Prostate gland (tissue), 2 donors: ENCODE measurements around the gene FUT8. TPM values are rescaled to one million over a fixed set of nuclear protein-coding genes. Genes with fewer than 3 reads are reported as not detected.

Source experiments
- DNase-seq: peaks from one replicate; pipeline ENCODE4 v3.0.0-alpha.2; 2019; ENCODE audit warnings: low spot score
- H3K27ac ChIP-seq, 2 donors: fragments of 200-600 bp; sonication (generic); 2 replicates each; pipeline ENCODE4 v1.5.1; 2017 to 2019
- H3K27me3 ChIP-seq: fragments of 200-600 bp; sonication (generic); replicated peaks from 2 replicates; pipeline ENCODE4 v1.5.1; 2019; ENCODE audit not compliant: insufficient read depth
- H3K36me3 ChIP-seq, 2 donors: fragments of 200-600 bp; sonication (generic); 1 replicate in 1 of 2; 2 replicates in 1 of 2; pipeline versions ENCODE4 v1.5.1 to v1.8.1; 2017 to 2019
- H3K4me1 ChIP-seq: fragments of 200-600 bp; sonication (generic); replicated peaks from 2 replicates; pipeline ENCODE4 v1.5.1; 2019
- H3K4me3 ChIP-seq, 2 donors: fragments of 200-600 bp; sonication (generic); 2 replicates each; pipeline ENCODE4 v1.5.1; 2017 to 2019
- H3K9me3 ChIP-seq: fragments of 200-600 bp; sonication (generic); 2 replicates; pipeline ENCODE4 v1.5.1; 2017
- CTCF ChIP-seq, 4 experiments: fragments of 200-600 bp in 2 of 4; fragments of 450-650 bp in 2 of 4; sonication (generic) in 2 of 4; IDR thresholded peaks; 1 replicate in 3 of 4; 2 replicates in 1 of 4; pipeline ENCODE4 v1.5.1; 2016 to 2019; ENCODE audit warnings: antibody characterized with exemption in 4 of 4, mild to moderate bottlenecking in 2 of 4, moderate library complexity in 2 of 4
- POLR2A ChIP-seq: fragments of 450-650 bp; IDR thresholded peaks from one replicate; pipeline ENCODE4 v1.6.1; 2016; ENCODE audit warnings: antibody characterized with exemption, mild to moderate bottlenecking
- POLR2AphosphoS5 ChIP-seq: sonication (generic); formaldehyde crosslinking; IDR thresholded peaks from one replicate; pipeline ENCODE4 v1.6.1; 2017; ENCODE audit warnings: antibody characterized with exemption
- WGBS: methylation state at CpG from one replicate; pipeline ENCODE4 v1.1.5; 2018; 5-methylcytosine and 5-hydroxymethylcytosine counted together
- intact Hi-C: fragments of 100-400 bp; cut with DNase I; formaldehyde crosslinking; loops from one replicate; pipeline ENCODE4 v1.14.2; 2022
- total RNA-seq, 2 donors: library from RNA; depleted of rRNA; stranded (reverse); fragments of >200 nt; gene quantifications; one replicate each; pipeline ENCODE4 v1.1.0, GENCODE V29; 2016

The FUT8 gene
- total RNA-seq, 2 donors from 2014 or later: 12.4 to 27.9 TPM

GRCh38 chr14:65387171-65387570 lies 25.4 kb upstream of the FUT8 start:
- H3K27me3 ChIP-seq: no peaks in the 10 kb centered on the region
- 86% methylated on average over 6 of the region's 6 CpGs for WGBS

GRCh38 chr14:65387628-65388027 lies 24.9 kb upstream of the FUT8 start:
- Histone ChIP-seq H3K36me3 (no peaks in the 10 kb centered on the region), H3K27me3 (no peaks in the 10 kb centered on the region), H3K4me1 (no peaks in the 10 kb centered on the region), H3K4me3 (no peak overlapping the region), H3K9me3 (no peaks in the 10 kb centered on the region), H3K27ac (no peak overlapping the region)
- TF ChIP-seq POLR2AphosphoS5: no peak
- TF ChIP-seq CTCF (IDR thresholded peaks at IDR 0.05): no peak
- no peak for TF ChIP-seq POLR2A
- no peak for DNase-seq
- intact Hi-C loops: no loop called here
- WGBS: 95% methylated on average over 1 of the region's 1 CpG

More at GRCh38 chr14:65387171-65387570, 25.4 kb upstream of the FUT8 start:
- no peak for TF ChIP-seq POLR2A
- no peak for TF ChIP-seq POLR2AphosphoS5
- TF ChIP-seq CTCF (IDR thresholded peaks at IDR 0.05): no peak
- intact Hi-C loops: no loop called here
- H3K36me3 ChIP-seq: no peaks in the 10 kb centered on the region
- H3K4me3 ChIP-seq: no peak overlapping the region
- no peaks in the 10 kb centered on the region for H3K4me1 ChIP-seq
- no peaks in the 10 kb centered on the region for H3K9me3 ChIP-seq
- DNase-seq: no peak
- H3K27ac ChIP-seq: no peak overlapping the region

GRCh38 chr14:65392296-65392695 lies 20.2 kb upstream of the FUT8 start:
- no peaks in the 10 kb centered on the region for H3K27me3 ChIP-seq
- no peaks in the 10 kb centered on the region for H3K9me3 ChIP-seq
- 55% methylated on average over 4 of the region's 4 CpGs for WGBS
- intact Hi-C loops: no loop called here
- H3K4me3 ChIP-seq: no peak overlapping the region
- H3K4me1 ChIP-seq: no peaks in the 10 kb centered on the region
- no peak for TF ChIP-seq CTCF (IDR thresholded peaks at IDR 0.05)
- TF ChIP-seq POLR2A: no peak
- no peak for TF ChIP-seq POLR2AphosphoS5
- H3K27ac ChIP-seq: no peak overlapping the region
- no peaks in the 10 kb centered on the region for H3K36me3 ChIP-seq
- no peak for DNase-seq

GRCh38 chr14:65396082-65396910 lies 16.2 kb upstream of the FUT8 start:
- Histone ChIP-seq H3K27ac (no peak overlapping the region), H3K4me3 (no peak overlapping the region), H3K4me1 (no peaks in the 10 kb centered on the region), H3K9me3 (no peaks in the 10 kb centered on the region), H3K27me3 (no peaks in the 10 kb centered on the region), H3K36me3 (no peaks in the 10 kb centered on the region)
- TF ChIP-seq POLR2AphosphoS5 (no peak), CTCF (IDR thresholded peaks at IDR 0.05) (no peak), POLR2A (no peak)
- intact Hi-C loops: no loop called here
- DNase-seq: no peak
- 76% methylated on average over 5 of the region's 5 CpGs for WGBS

GRCh38 chr14:65403231-65403630 lies 9.3 kb upstream of the FUT8 start:
- Histone ChIP-seq H3K9me3 (no peaks in the 10 kb centered on the region), H3K4me1 (no peaks in the 10 kb centered on the region), H3K27ac (no peak overlapping the region), H3K27me3 (no peaks in the 10 kb centered on the region), H3K36me3 (no peaks in the 10 kb centered on the region), H3K4me3 (no peak overlapping the region)
- TF ChIP-seq POLR2A (no peak), POLR2AphosphoS5 (no peak), CTCF (IDR thresholded peaks at IDR 0.05) (no peak)
- intact Hi-C loops: no loop called here
- DNase-seq: no peak
